AG04449 (cell line): ENCODE measurements around the gene PCBD1.

Experiments used
- CTCF ChIA-PET: fragments of 350-600 bp; formaldehyde crosslinking; extraction: SDS; loops from one replicate; lab custom pipeline; 2021; ENCODE audit warnings: antibody characterized with exemption; lab: Yijun Ruan, JAX
- POLR2A ChIA-PET: fragments of 400-600, 350-600 bp; formaldehyde crosslinking; extraction: SDS; loops from one replicate; lab custom pipeline; 2020; ENCODE audit warnings: antibody characterized with exemption, inconsistent platforms; lab: Yijun Ruan, JAX
- DNase-seq: peaks from one replicate; pipeline ENCODE4 v3.0.0-alpha.2; 2010; ENCODE audit warnings: low read depth, low spot score
- H3K4me3 ChIP-seq: 2 replicates; pipeline ENCODE4 v1.5.1; 2011; ENCODE audit warnings: low read depth, mild to moderate bottlenecking, control low read depth, low read length
- TF ChIP-seq, protein P1 (sequence below): IDR thresholded peaks from one replicate; pipeline ENCODE4 v1.5.1; 2011; ENCODE audit warnings: mild to moderate bottlenecking, moderate library complexity, low read length, control low read depth, inconsistent platforms; ENCODE audit not compliant: insufficient read depth; ENCODE audit errors: missing control alignments

PCBD1 gene

DNA sequence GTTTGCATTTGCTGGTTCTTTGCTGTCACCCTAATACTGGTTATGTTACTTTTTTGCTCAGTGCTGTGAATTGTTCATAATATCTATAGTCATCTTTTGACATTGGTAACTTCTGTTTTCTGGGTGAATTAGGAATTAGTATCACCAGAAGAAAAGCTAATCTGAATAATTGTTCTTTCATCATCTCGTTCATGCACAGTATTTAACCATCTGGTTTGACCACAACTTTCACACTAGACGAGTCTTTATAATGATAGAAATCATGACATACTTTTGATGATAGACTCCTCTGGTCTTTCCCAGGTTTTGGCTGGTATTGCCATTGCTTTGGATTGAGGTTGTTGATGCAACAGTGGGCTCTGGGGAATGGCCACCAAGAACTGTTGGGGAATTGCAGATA, 47.5 kb downstream of the PCBD1 start:
- POLR2A ChIA-PET = no interaction called here
- TF ChIP-seq, protein P1, sequence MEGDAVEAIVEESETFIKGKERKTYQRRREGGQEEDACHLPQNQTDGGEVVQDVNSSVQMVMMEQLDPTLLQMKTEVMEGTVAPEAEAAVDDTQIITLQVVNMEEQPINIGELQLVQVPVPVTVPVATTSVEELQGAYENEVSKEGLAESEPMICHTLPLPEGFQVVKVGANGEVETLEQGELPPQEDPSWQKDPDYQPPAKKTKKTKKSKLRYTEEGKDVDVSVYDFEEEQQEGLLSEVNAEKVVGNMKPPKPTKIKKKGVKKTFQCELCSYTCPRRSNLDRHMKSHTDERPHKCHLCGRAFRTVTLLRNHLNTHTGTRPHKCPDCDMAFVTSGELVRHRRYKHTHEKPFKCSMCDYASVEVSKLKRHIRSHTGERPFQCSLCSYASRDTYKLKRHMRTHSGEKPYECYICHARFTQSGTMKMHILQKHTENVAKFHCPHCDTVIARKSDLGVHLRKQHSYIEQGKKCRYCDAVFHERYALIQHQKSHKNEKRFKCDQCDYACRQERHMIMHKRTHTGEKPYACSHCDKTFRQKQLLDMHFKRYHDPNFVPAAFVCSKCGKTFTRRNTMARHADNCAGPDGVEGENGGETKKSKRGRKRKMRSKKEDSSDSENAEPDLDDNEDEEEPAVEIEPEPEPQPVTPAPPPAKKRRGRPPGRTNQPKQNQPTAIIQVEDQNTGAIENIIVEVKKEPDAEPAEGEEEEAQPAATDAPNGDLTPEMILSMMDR = no peak
- DNase-seq = no peak
- CTCF ChIA-PET = interaction anchor here (1.0 kb wide), 1 partner anchor 24 kb away, joined by 4 read pairs; no protein-coding TSS in a partner anchor
- H3K4me3 ChIP-seq = no peak overlapping the region

DNA sequence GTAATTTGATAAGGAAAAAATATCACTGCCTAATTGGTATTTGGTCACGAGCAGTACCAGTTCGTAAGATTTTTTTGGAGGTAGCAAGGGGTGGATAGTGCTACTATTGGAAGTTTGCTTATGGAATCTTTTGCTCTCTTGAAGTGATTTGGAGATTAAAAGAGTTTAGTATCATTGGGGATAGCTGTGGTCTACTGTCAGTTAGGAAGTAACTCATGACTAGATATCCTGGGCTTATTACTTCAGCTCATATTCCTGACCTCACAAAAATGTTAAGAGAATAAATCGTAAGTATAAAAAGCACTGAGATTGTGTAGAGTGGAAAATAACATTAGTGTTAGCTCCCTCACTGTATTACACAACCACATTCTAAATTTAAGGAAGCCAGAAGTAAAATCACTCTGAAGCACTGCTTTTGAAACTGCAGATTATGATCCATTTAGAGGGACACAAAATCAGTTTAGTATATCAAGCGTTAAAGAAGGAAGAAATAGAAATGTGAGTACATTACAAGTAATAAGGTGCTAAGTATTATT, 50.0 kb downstream of the PCBD1 start:
- ChIA-PET POLR2A (interaction anchor here (0.9 kb wide), 1 partner anchor 11 kb away, joined by 4 read pairs; no protein-coding TSS in a partner anchor), CTCF (interaction anchor here (0.9 to 3.1 kb wide), 6 partner anchors 8 to 288 kb away, joined by 3 to 12 read pairs (median 3); no protein-coding TSS in a partner anchor)
- no peak overlapping the region for H3K4me3 ChIP-seq
- no peak for DNase-seq
- TF ChIP-seq, protein P1 = no peak

DNA sequence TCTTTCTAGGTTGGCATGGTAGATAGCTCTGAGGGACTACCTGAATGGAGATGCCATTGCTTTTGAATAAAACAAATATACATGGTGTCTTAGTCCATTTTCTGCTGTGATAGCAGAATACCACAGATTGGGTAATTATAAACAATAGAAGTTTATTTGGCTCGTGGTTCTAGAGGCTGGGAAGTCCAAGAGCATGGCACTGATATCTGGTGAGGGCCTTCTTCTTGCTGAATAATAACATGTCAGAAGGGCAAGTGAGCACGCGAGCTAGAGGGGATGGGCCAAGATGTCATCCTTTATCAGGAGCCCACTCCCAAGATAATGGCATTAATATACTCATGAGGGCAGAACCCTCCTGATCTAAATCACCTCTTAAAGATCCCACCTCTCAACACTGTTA, 50.7 kb downstream of the PCBD1 start:
- TF ChIP-seq, protein P1 = no peak
- POLR2A ChIA-PET = interaction anchor here (0.9 kb wide), 1 partner anchor 12 kb away, joined by 4 read pairs; no protein-coding TSS in a partner anchor
- no peak overlapping the region for H3K4me3 ChIP-seq
- no peak for DNase-seq
- CTCF ChIA-PET = interaction anchor here (1.0 to 3.1 kb wide), 4 partner anchors 9 to 287 kb away, joined by 3 to 12 read pairs (median 4); no protein-coding TSS in a partner anchor

DNA sequence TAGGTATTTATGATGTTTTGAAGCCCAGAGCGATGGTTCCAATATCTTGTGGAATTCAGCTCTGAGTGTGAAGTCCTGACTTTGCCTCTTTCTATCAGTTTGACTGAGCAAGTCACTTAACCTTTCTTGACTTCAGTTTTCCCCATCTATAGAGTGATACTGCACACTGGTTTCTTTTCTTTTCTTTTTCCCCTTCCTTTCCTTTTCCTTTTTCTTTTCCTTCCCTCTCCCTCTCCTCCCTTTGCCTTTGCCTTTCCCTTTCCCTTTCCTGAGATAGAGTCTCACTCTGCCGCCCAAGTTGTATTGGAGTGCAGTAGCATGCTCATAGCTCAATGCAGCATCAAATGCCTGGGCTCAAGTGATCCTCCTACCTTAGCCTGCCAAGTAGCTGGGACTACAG, 52.0 kb downstream of the PCBD1 start:
- CTCF ChIA-PET = interaction anchor here (0.6 to 2.3 kb wide), 3 partner anchors 10 to 286 kb away, joined by 3 to 8 read pairs (median 3); no protein-coding TSS in a partner anchor
- no peak overlapping the region for H3K4me3 ChIP-seq
- POLR2A ChIA-PET = no interaction called here
- TF ChIP-seq, protein P1 = no peak
- DNase-seq = no peak

DNA sequence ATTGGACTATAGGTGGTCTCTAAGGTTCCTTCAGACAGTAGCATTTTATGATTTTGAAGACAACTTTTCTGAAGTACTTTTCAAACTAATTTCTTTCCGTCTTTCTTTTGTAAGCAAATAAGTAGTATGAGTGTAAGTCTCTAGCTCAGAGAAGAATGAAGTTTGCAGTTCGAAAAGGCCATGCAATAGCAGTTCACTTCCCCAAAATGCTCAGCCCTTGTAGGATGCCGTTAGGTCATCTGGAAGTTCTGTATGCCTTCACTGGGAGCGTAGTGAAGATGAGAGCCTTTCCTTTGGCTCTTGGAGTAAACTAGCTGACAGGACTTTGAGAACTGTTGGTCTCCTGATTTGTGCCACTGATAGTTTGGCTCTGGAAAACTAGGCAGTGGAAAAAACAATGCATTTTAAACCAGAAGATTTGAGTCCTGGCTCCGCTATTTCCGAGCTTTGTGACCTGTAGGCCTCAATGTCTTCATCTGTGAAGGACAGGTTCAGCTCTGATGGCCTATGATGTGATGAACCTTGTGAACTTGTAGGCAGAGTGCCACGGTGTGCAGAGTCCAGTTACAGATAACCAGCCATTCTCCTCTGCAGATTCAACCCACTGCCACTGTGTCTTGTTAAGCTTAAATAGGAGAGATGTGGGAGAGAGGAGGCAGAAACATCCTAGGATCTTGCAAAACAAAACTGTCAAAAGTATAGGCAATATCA, 53.8 kb downstream of the PCBD1 start:
- ChIA-PET CTCF (interaction anchor here (1.0 to 3.0 kb wide), 8 partner anchors 12 to 718 kb away, joined by 3 to 14 read pairs (median 4); partner anchors contain the start of gene SGPL1), POLR2A (no interaction called here)
- DNase-seq = no peak
- H3K4me3 ChIP-seq = no peak overlapping the region
- TF ChIP-seq, protein P1 = no peak

DNA sequence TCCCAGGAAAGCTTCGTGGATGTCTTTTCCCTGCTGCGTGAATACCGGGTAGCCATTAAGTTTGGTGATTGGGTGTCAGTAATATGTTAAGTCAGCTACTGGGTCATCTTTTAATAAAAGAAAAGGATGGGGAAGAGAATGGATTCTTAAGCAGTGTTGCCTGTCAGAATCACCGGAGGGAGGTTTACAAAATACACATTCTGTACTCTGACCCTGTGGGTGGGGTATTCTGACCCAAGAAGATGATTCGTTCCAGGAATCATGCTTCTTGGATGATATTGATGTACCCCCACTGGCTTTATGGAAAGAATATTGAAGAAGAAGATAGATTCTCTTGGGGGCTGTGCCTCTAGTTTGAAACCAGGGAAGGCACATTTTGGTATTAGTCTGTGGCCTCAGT, 54.3 kb downstream of the PCBD1 start:
- H3K4me3 ChIP-seq = no peak overlapping the region
- TF ChIP-seq, protein P1 = no peak
- POLR2A ChIA-PET = interaction anchor here (2.3 kb wide), 1 partner anchor 18 kb away, joined by 8 read pairs; the partner anchor contains the start of gene SGPL1
- DNase-seq = no peak
- CTCF ChIA-PET = interaction anchor here (1.2 to 3.0 kb wide), 6 partner anchors 17 to 718 kb away, joined by 3 to 14 read pairs (median 4); partner anchors contain the start of gene SGPL1
